ENCODE measurements around the gene TIMP2.

GRCh38 chr17:78972507-78973105 lies 47.4 kb upstream of the TIMP2 start:
- TF ChIP-seq TAF1 (IDR thresholded peaks at IDR 0.05; ENCODE audit: low read depth): no peak
- TF ChIP-seq, protein P1, sequence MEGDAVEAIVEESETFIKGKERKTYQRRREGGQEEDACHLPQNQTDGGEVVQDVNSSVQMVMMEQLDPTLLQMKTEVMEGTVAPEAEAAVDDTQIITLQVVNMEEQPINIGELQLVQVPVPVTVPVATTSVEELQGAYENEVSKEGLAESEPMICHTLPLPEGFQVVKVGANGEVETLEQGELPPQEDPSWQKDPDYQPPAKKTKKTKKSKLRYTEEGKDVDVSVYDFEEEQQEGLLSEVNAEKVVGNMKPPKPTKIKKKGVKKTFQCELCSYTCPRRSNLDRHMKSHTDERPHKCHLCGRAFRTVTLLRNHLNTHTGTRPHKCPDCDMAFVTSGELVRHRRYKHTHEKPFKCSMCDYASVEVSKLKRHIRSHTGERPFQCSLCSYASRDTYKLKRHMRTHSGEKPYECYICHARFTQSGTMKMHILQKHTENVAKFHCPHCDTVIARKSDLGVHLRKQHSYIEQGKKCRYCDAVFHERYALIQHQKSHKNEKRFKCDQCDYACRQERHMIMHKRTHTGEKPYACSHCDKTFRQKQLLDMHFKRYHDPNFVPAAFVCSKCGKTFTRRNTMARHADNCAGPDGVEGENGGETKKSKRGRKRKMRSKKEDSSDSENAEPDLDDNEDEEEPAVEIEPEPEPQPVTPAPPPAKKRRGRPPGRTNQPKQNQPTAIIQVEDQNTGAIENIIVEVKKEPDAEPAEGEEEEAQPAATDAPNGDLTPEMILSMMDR (IDR thresholded peaks at IDR 0.05; ENCODE audit: poor library complexity, severe bottlenecking): no peak
- no peak for TF ChIP-seq EZH2 (IDR thresholded peaks at IDR 0.05; ENCODE audit: borderline replicate concordance, insufficient read depth, low read length, poor library complexity, severe bottlenecking)
- no peak for TF ChIP-seq MXI1 (conservative IDR thresholded peaks at IDR 0.05; ENCODE audit: poor library complexity, severe bottlenecking)
- no peak for TF ChIP-seq EP300 (conservative IDR thresholded peaks at IDR 0.05; ENCODE audit: poor library complexity, severe bottlenecking)
